DND-41 (cell line): ENCODE results near the gene NMUR1.

Experiments
- ATAC-seq: fragments of 200-7000 bp; cut with Tn5 transposase; 3 replicates; pipeline ENCODE4 v1.9.1; 2021; ENCODE audit warnings: low read depth; ENCODE audit not compliant: insufficient read depth
- DNase-seq: peaks from one replicate; pipeline ENCODE4 v3.0.0-alpha.2; 2020
- H2AFZ ChIP-seq: 2 replicates; pipeline ENCODE4 v1.6.0; 2012; ENCODE audit warnings: low read depth, low read length
- H3K27ac ChIP-seq: 2 replicates; pipeline ENCODE4 v1.5.1; 2012; ENCODE audit warnings: low read length, inconsistent platforms
- H3K27me3 ChIP-seq: fragments of 200-600 bp; sonication (generic); 2 replicates; pipeline ENCODE4 v1.6.0; 2012; ENCODE audit warnings: low read length, mild to moderate bottlenecking, inconsistent platforms; ENCODE audit not compliant: insufficient read depth, poor library complexity
- H3K36me3 ChIP-seq: 2 replicates; pipeline ENCODE4 v1.5.1; 2012; ENCODE audit warnings: low read length, inconsistent platforms; ENCODE audit not compliant: insufficient read depth
- H3K4me1 ChIP-seq: 2 replicates; pipeline ENCODE4 v1.5.1; 2012; ENCODE audit warnings: mild to moderate bottlenecking, low read length; ENCODE audit not compliant: insufficient read depth
- H3K4me2 ChIP-seq: 2 replicates; pipeline ENCODE4 v1.6.0; 2012; ENCODE audit warnings: mild to moderate bottlenecking, moderate library complexity, low read length, inconsistent platforms; ENCODE audit not compliant: insufficient read depth
- H3K4me3 ChIP-seq, 2 experiments: fragments of 200-600 bp in 1 of 2; shearing (Covaris generic) in 1 of 2; 2 replicates each; pipeline ENCODE4 v1.5.1; 2012 to 2016; ENCODE audit warnings: inconsistent platforms in 2 of 2, low read length in 2 of 2, mild to moderate bottlenecking in 2 of 2, low read depth in 1 of 2, moderate library complexity in 1 of 2
- H3K79me2 ChIP-seq: 2 replicates; pipeline ENCODE4 v1.6.0; 2012; ENCODE audit warnings: low read length, inconsistent platforms; ENCODE audit not compliant: insufficient read depth
- H3K9ac ChIP-seq: 2 replicates; pipeline ENCODE4 v1.6.0; 2012; ENCODE audit warnings: low read depth, mild to moderate bottlenecking, inconsistent platforms, low read length, moderate library complexity
- H3K9me3 ChIP-seq: 2 replicates; pipeline ENCODE4 v1.5.1; 2012; ENCODE audit warnings: low read length, moderate library complexity, mild to moderate bottlenecking, inconsistent platforms; ENCODE audit not compliant: insufficient read depth, severe bottlenecking
- H4K20me1 ChIP-seq: 2 replicates; pipeline ENCODE4 v1.6.0; 2012; ENCODE audit warnings: low read length; ENCODE audit not compliant: insufficient read depth
- EZH2 ChIP-seq: IDR thresholded peaks from 3 replicates; pipeline ENCODE4 v1.6.1; 2012; ENCODE audit warnings: borderline replicate concordance, low read depth, mild to moderate bottlenecking, moderate library complexity, low read length, inconsistent platforms; ENCODE audit not compliant: severe bottlenecking
- TF ChIP-seq, protein P1 (sequence below): IDR thresholded peaks from 2 replicates; pipeline ENCODE4 v1.5.1; 2012; ENCODE audit warnings: borderline replicate concordance, low read length, moderate library complexity, mild to moderate bottlenecking; ENCODE audit not compliant: poor library complexity, severe bottlenecking; ENCODE audit errors: extremely low read depth

The NMUR1 gene

DNA sequence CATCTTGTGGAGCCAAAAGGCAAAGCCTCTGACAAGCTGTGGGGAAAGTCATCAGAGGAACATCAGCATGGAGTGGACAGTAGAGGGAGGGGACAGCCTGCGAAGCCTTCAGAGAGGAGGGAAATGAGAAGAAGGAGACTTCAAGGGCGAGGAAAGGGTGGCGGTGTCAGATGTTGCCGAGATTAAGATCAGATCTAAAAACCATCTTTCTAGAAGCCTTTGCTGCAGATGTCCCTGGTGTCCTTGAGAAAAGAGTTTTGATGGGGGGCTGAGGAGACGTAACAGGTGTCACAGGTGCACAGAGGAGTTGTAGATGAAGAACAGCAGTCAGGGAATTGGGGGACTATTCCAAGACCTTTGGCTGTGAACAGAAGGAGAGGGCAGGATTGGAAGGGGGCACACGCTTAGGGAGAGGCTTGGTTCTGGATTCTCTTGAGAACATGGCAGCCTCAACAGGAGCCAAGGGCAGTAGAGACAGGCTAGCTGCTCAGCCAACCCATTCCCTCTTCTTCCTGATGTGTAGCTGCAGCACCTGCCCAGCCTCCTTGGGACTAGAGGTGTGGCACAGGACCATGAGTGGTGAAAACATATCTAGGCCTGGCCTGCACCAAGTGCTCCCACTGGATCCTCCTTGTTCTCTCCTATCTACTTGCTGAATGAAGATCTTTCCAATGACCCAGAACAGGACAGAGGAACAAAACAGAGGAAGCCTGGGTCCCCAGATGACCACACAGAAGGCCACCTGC, 43.2 kb downstream of the NMUR1 start:
- Histone ChIP-seq H3K9ac (no peak overlapping the region), H3K79me2 (no peaks in the 10 kb centered on the region), H3K36me3 (no peaks in the 10 kb centered on the region), H4K20me1 (no peaks in the 10 kb centered on the region), H3K9me3 (no peaks in the 10 kb centered on the region), H3K4me1 (no peaks in the 10 kb centered on the region), H3K4me2 (no peak overlapping the region), H3K4me3 (no peak overlapping the region), H3K27me3 (no peaks in the 10 kb centered on the region), H3K27ac (no peak overlapping the region), H2AFZ (no peak overlapping the region)
- ATAC-seq (peak; percentile 39; the same call in 1 of the 3 replicates), DNase-seq (peak; percentile 22)
- no peak for TF ChIP-seq EZH2
- TF ChIP-seq, protein P1, sequence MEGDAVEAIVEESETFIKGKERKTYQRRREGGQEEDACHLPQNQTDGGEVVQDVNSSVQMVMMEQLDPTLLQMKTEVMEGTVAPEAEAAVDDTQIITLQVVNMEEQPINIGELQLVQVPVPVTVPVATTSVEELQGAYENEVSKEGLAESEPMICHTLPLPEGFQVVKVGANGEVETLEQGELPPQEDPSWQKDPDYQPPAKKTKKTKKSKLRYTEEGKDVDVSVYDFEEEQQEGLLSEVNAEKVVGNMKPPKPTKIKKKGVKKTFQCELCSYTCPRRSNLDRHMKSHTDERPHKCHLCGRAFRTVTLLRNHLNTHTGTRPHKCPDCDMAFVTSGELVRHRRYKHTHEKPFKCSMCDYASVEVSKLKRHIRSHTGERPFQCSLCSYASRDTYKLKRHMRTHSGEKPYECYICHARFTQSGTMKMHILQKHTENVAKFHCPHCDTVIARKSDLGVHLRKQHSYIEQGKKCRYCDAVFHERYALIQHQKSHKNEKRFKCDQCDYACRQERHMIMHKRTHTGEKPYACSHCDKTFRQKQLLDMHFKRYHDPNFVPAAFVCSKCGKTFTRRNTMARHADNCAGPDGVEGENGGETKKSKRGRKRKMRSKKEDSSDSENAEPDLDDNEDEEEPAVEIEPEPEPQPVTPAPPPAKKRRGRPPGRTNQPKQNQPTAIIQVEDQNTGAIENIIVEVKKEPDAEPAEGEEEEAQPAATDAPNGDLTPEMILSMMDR, result no peak

DNA sequence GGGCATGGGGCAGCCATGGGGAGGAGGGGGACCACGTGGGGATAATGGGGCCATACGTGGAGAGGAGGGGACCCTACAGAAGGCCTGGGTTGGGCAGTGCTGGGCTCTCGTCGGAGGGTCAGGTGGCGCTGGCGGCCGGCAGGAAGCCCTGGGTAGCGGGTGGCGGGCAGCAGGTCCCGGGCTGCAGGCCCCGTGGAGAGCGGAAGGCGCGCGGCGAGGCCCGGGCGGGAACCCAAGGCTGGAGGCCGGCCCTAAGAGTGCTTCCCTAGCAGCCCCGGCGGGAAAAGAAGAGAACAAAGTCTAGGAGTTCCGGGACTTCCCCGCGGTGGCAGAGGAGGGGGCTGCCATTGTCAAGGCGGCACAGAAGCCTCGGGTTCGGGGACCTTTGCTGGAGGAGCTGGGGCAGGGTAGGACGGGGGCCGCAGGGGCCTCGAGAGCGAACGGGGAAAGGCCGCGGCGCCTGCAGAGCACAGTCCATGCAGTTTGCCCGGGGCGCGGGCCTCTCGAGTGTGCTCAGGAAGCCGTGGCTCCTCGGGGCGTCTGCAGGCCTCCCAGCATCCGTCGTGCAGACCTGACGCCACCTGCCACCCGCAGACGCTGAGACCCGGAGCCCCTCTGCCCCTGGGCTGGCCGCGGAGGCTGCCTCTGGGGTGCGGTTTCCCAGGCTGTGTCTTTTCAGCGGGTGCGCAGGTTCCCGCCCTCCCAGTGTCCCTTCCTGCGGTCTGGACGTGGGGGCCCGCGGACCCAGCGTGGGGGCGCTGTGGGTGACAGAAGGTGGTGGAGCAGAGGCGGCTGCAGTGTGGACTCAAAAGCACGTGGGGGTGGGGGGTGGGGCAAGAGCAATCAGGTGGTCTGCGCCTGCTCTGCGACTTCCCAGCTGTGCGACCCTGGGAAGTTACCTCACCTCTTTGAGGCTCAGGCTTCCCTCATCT, 46.6 kb downstream of the NMUR1 start:
- ATAC-seq, result no peak
- no peaks in the 10 kb centered on the region for H3K79me2 ChIP-seq
- no peak overlapping the region for H3K27ac ChIP-seq

DNA sequence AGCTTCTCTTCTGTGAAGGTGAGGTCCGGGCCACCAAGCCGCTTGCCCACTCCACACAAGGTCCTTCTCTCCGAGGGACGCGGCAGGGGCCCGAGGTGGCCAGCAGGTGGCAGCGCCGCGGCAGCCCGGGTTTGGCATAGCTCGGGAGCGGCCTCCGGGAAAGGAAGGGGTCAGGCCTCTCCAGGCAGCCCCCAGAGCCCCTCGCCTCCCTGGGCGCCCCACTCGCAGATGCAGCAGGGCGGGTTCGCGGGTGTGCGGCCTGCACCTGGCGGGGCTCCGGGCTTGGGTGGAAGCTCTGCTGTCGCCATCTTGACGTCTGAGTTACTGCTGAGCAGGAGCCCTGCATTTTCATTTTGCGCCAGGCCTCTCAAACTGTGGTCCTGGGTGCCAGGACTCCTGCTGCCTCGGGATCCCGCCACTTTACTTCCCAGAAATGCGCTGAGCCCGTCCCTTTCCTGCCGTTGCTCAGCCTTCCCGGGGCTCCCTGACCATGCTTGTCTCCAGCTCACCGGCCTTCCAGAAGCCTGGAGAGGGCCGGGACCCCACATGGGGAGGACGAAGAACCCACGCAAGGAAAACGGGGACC, 47.3 kb downstream of the NMUR1 start:
- Histone ChIP-seq H3K4me2 (no peak overlapping the region), H3K9me3 (no peaks in the 10 kb centered on the region), H2AFZ (peak overlapping the region; percentile 68), H3K36me3 (no peaks in the 10 kb centered on the region), H3K9ac (no peak overlapping the region), H3K27me3 (no peaks in the 10 kb centered on the region), H3K79me2 (no peaks in the 10 kb centered on the region), H3K4me3 (no peak overlapping the region), H3K27ac (no peak overlapping the region), H4K20me1 (no peaks in the 10 kb centered on the region), H3K4me1 (no peaks in the 10 kb centered on the region)
- no peak for TF ChIP-seq EZH2
- TF ChIP-seq, protein P1, result peak; percentile 81
- DNase-seq, result peak; percentile 54
- ATAC-seq, result peak; percentile 90

More for the DNA sequence above, 46.6 kb downstream of the NMUR1 start:
- no peak for DNase-seq
- no peaks in the 10 kb centered on the region for H3K9me3 ChIP-seq
- no peak overlapping the region for H3K9ac ChIP-seq
- H3K27me3 ChIP-seq, result no peaks in the 10 kb centered on the region
- no peaks in the 10 kb centered on the region for H3K36me3 ChIP-seq
- no peak overlapping the region for H3K4me3 ChIP-seq
- H4K20me1 ChIP-seq, result no peaks in the 10 kb centered on the region
- no peaks in the 10 kb centered on the region for H3K4me1 ChIP-seq
- no peak overlapping the region for H2AFZ ChIP-seq
- no peak for TF ChIP-seq EZH2
- TF ChIP-seq, protein P1, result no peak
- H3K4me2 ChIP-seq, result no peak overlapping the region
